ENCODE data around the gene GOPC.

GRCh38 chr6:117545161-117545595 lies 57.1 kb downstream of the GOPC start:
- TF ChIP-seq CTCF (IDR thresholded peaks at IDR 0.05) (no peak), POLR2A (IDR thresholded peaks at IDR 0.05) (no peak), POLR2AphosphoS5 (IDR thresholded peaks at IDR 0.05) (no peak)

All from breast epithelium (tissue), 3 donors.